IPS DF 19.7 (cell line): ENCODE results near the gene MZT2A.
"Not testable (repeated sequence)": the region's sequence is repeated elsewhere in the genome, so short reads cannot be mapped to it uniquely, and the experiment has no call there.

ENCODE experiments used
- DNase-seq: peaks from one replicate; pipeline ENCODE4 v3.0.0-alpha.2; 2013; ENCODE audit warnings: low read depth, low spot score

MZT2A gene

GRCh38 chr2:131454914-131455313, 37.3 kb downstream of the MZT2A start:
- DNase-seq = not testable (repeated sequence)

- not testable (repeated sequence) for DNase-seq
These were observed 40.8 kb downstream of the MZT2A start for GRCh38 chr2:131451265-131451949.

DNA sequence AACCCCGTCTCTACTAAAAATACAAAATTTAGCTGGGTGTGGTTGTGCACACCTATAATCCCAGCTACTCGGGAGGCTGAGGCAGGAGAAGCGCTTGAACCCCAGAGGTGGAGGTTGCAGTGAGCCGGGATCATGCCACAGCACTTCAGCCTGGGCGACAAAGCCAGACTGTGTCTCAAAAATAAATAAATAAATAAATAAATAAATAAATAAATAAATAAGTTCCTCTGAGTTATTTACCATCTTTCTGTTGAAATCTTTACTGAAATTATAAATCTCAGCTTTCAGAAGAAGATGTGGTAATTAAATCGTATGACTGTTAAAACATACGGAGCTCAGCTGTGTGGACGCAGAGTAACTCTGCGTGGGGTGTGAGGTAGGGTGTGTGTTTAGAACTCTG, 44.2 kb downstream of the MZT2A start:
- DNase-seq = not testable (repeated sequence)

- DNase-seq = no peak
These were observed 46.3 kb downstream of the MZT2A start for GRCh38 chr2:131445896-131446295.

GRCh38 chr2:131445515-131445797, 46.7 kb downstream of the MZT2A start:
- not testable (repeated sequence) for DNase-seq

- not testable (repeated sequence) for DNase-seq
These were observed 47.3 kb downstream of the MZT2A start for GRCh38 chr2:131444736-131445514.

GRCh38 chr2:131440742-131441468, 51.3 kb downstream of the MZT2A start:
- DNase-seq = not testable (repeated sequence)
